GM18951 (cell line): ENCODE measurements around the gene TECTA.

ENCODE experiments used
- POLR2A ChIP-seq: IDR thresholded peaks from 4 replicates; pipeline ENCODE4 v1.6.1; 2011; ENCODE audit warnings: mild to moderate bottlenecking; ENCODE audit not compliant: insufficient read length, insufficient read depth; ENCODE audit errors: extremely low read depth
- in situ Hi-C: fragments of 300-500 bp; cut with MboI; formaldehyde crosslinking; loops from one replicate; pipeline ENCODE4 v1.12.0; 2022; ENCODE audit warnings: low sequenced_read_pairs, mixed read lengths, inconsistent platforms; ENCODE audit not compliant: unreplicated experiment

The TECTA gene

GRCh38 chr11:121240650-121241303 is 139.7 kb downstream of the TECTA start:
- in situ Hi-C loops: no loop called here
- no peak for TF ChIP-seq POLR2A
